CD4-positive, alpha-beta T cell treated with Interleukin-10 for 1 hour (primary cell): Measurements from ENCODE around the gene MED15.
"Not testable (repeated sequence)": the region's sequence is repeated elsewhere in the genome, so short reads cannot be mapped to it uniquely, and the experiment has no call there.

Experiments
- DNase-seq: peaks from one replicate; pipeline ENCODE4 v3.0.0-alpha.2; 2020

MED15 gene

DNA sequence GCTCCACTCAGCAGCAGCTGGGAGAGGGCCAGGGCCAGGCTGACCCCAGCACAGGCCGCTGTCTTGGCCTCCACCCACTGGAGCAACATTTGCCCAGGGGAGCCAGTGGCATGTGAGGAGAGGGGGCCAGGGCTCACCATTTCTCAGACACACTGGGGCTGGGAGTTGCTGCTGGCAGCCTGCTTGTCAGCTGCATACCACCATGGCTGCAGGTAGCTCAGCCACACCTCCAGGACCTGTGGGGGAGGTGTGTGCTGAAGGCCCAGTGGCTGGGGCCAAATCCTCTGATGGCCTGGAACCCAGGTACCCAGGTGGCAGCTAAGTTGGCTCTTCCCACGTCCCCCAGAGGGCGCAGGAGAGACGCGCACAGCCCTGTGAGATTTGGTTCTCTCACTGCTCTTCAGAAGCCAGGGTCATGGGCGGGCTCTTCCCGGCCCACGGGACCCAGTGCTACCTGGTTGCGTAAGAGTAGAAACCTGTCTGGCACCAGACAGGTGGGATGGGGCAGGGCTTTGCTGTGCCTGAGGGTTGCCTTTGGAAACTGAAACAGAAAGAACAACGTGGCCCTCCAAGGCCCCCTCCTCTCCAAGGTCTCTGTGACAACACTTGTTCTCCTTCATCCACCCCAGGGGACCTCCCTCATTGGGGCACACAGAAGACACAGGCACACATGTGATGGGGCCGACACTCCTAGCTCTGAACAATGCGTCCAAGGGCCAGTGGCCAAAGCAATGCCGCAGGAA is 98.8 kb downstream of the MED15 start:
- peak; percentile 74 for DNase-seq

DNA sequence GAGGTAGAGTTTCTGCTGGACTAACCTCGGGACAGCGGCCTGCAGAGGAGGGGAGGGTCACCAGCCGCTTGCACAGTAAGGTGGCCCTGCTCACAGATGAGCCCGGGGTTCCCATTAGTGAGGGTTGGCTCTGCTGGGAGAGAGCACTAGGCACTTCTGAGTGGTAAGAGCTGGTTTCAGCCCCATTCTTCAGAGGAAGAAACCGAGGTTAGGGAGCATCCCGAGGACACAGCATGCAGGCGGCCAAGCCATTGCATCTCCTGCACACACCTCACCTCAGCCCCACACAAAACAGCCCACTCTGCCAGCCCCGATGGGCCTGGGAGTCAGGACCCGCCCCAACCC is 99.3 kb downstream of the MED15 start:
- DNase-seq = no peak

DNA sequence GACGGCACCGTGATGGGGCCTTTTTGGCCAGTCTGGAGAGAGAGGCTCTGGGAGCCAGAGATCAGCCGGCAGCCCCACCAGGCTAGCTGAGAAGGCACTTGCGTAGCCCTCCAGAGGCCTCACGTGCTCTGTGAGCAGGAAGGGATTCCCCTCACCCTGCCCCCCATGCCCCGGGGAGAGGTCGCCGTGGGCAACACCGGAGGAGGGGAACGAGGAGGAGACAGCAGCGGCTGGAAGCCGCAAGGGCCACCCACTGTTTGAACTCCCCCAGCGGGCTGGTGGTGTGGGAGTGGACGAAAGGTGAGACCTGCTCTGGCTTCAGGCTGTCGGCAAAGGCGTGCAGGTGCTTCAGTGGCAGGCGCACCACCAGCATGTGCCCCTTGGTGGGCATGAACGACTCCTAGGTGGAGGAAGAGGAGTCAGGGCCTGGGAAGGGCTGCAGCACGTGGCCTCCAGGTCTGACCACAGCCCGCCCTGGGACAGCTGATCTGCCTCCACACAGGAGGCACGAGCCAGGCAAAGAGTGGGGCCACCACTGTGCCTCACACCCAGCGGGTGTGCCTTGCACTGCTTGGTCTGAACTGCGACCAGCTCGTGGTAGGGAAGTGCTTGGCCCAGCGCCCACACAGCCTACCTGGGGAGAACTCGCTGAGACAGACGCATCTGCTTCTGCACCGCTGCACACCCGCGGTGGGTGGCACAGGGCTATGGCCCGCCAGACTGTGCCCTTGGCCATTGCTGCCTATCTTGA is 99.9 kb downstream of the MED15 start:
- DNase-seq = no peak

DNA sequence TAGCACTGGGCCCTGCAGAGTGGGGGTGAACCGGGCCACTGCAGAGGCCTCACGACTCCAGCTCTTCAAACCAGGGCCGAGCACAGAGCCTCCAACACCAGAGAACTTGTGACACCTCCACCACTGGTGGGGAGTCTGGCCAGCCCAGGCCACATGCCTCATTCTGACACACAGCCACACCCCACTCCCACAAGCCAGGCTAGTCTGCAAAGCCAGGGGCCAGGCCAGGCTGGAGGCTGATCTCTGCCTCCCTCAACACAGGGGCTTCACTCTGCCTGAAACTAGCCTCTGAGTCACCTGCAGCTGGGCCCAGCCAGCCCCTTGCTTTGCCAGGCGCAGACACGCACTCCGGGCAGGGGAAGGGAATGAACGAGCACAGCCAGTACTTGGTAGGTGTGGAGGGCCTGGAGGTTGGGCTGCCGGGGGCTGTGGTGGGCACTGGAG is 102.9 kb downstream of the MED15 start:
- DNase-seq = no peak

DNA sequence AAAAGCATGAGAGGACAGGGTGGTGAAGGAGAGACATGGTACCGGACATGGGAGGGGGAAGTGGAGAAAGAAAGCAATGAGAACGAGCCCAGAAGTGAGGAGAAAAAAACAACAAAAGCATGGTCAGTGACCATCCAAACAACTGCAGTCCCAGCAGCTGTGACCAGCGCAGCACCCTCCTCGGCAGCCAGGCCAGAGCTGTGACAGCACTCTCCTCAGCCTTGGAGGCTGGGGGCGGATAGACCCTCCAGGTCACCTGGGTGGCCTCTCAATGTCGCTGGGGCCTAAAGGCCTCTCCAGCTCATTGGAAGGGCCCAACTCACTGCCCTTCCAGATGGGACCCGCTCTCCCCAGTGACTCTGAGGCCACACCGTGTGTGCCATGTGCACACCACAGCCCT is 103.3 kb downstream of the MED15 start:
- no peak for DNase-seq

DNA sequence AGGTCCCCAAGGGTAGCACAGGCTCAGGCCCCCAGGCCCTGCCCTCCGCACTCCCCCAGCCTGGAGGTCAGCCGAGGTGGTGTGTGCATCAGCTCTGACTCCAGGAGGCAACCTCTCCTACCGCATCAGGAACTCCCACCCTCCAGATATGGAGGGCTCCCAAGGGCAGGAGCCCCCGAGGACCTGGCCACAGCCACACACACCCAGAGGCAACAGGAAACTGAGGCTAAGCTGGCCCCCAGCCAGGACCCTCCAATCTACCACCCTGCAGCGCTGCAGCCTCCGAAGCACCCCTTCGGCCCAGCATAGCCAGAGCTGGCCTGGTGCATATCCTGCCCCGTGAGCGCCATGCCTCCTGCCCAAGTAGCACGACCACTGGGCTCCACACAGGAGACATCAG is 104.0 kb downstream of the MED15 start:
- DNase-seq = no peak

DNA sequence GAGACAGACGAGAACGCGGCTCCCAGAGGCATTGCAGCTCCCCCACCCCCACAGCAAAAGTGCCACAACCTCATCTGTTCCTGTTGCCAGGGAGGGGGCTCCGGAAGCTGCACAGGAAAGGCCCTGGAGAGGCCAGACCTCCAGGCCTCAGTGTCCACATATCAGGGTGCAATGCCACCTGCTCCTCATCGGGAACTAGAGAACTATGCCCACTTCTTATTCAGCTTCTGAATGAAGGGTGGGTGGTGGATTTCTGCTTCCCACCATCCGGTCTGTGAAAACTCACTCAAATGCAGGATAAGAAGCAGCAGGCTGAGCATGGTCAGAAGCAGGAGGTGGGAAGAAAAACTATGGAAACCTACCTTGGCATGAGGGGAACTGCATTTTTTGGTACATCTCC is 105.9 kb downstream of the MED15 start:
- DNase-seq = no peak

DNA sequence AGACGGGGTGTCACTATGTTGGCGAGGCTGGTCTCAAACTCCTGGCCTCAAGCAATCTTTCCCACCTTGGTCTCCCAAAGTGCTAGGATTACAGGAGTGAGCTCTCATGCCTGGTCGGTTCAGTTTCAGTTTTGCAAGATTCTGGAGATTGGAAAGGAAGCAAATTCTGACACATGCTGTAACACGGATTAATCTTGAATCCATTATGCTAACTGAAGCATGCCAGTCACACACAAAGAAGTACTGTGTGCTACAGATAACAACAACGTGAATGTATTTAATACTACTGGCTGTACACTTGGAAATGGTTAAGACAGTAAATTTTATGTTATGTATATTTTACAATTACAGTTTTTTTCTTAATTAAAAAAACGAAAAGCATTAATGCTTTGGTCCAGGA is 107.6 kb downstream of the MED15 start:
- DNase-seq = no peak

DNA sequence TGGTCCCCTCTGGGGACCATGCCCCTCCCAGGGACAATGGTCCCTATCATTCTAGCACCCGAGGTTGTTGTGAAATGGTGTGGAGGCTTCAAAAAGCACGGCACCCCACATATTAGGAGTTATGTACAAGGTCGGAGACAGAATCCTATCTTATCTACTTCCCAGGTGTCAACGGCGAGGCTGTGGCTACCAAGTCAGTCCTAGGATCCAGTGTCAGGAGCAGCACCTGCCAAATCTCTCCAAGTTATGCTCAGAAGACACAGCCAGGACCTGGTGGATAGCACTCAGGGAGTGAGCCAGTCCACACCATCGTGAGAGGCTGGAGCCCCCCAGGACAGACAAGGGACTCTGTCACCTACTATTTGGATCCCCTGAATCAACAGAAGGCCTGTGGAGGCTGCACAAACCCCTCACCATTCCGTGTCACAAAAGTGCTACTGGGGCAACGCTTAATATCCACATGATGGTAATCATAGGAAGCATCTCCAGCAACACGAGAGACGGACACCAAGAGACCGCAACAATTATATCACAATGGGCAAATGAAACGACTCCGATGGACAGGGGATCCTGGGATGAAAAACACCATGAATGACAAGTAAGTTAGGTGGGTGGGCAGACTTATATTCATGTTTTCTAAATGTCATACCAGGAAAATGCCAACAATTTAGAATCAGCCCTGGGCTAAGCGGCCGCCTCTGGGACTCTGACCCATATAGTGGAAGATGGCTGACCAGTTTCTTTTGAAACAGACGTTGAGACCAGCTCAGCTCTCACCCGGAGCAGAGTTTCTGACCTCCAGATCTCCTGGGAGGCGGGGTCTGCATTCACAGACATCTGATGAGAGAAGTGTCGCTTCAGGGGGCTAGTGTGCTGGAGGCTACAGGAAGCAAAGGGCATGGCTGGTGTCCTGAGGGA is 108.4 kb downstream of the MED15 start:
- no peak for DNase-seq

DNA sequence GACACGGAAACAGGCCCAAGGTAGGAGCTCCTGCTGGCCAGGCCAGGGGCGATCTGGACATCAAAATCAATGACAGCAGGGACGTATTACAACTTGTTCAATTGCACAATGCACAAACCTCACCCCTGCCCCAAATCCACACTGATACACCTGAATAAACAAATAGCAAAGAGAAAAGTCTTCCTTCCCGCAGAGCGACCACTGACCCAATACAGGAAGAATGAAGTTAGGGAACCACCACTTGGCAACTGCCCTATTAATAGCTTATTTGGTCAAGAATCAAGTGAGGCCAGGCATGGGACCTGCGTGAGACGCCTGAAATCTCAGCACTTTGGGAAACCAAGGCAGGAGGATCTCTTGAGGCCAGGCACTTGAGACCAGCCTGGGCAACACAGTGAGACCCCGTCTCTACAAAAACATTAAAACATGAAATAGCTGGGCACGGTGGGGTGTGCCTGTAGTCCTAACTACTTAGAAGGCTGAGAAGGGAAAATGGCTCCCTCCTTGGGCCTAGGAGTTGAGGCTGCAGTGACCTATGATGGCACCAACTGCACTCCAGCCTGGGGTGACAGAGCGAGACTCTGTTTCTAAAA is 109.1 kb downstream of the MED15 start:
- no peak for DNase-seq

DNA sequence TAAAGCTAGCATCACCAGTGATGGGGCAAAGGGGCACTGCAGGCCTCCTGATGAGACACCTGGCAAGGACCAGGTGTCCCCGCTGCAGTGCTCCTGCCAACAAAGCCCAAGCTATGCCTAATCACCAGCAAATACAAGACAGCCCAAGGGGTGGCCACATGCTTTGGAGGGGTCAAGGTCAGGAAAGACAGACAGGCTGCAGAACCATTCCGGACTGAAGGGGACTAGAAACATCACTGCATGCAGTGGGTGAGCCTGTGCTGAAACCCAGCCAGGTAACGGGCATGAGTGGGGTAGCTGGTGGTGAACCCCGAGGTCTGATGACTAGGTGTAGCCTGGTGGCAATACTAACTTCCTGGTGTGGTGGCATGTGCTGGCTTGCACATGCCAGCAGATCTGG is 111.1 kb downstream of the MED15 start:
- DNase-seq = no peak

DNA sequence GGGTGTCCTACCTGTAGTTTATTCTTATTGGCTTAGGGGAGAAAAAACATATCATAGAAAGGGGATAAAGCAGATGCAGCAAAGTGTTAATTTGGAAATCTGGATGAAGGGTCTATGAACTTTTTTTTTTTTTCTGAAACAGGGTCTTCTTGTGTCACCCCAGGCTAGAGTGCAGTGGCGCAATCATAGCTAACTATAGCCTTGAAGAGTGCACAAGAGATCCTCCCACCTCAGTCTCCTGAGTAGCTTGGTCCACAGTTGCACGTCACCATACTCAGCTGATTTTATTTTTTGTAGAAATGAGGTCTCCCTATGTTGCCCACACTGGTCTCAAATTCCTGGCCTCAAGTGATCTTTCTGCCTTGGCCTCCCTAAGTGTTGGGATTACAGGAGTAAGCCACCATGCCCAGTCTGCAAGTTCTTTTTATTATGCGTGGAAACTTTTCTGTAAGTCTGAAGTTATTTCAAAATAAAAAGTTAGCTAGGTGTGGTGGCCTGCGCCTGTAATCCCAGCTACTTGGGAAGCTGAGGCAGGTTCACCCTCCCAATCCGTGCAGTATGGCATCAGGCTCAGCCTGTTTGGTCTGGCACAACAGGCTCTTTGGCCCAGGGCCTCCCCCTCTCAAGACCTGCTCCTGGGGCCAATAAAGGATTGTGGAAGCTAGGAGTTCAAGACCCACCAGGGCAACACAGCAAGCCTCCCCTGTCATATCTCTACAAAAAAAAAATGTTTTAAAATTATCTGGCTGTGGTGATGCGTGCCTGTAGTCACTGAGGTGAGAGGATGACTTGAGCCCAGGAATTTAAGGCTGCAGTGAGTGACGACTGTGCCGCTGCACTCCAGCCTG is 111.9 kb downstream of the MED15 start:
- DNase-seq = no peak

DNA sequence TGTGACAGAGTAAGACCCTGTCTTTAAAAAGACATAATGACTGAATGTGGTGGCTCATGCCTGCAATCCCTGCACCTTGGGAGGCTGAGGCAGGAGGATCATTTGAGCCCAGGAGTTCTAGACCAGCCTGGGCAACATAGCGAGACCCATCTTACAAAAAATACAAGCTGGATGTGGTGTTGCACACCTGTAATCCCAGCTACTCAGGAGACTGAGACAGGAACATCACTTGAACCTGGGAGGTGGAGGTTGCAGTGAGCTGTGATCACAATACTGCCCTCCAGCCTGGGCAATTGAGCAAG is 112.4 kb downstream of the MED15 start:
- DNase-seq = not testable (repeated sequence)

DNA sequence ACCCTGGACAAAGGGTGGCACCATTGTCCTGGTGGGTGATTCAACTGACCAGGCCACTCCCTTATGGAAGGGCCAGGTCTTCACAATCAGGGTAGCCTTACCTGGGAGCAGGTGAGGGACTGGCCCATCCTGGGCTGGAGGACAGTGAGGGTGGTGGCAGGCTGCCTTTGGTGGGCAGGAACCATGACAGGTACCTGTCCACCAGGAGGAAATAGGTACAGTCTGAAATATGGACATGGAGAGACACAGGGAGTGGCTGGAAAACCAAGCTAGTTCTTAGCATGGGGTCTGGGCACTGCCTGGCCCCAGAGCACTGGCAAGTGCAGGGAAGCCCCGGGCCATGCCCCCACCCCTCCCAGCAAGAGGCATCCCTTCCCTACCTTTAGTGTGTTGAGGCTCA is 113.8 kb downstream of the MED15 start:
- DNase-seq = no peak

DNA sequence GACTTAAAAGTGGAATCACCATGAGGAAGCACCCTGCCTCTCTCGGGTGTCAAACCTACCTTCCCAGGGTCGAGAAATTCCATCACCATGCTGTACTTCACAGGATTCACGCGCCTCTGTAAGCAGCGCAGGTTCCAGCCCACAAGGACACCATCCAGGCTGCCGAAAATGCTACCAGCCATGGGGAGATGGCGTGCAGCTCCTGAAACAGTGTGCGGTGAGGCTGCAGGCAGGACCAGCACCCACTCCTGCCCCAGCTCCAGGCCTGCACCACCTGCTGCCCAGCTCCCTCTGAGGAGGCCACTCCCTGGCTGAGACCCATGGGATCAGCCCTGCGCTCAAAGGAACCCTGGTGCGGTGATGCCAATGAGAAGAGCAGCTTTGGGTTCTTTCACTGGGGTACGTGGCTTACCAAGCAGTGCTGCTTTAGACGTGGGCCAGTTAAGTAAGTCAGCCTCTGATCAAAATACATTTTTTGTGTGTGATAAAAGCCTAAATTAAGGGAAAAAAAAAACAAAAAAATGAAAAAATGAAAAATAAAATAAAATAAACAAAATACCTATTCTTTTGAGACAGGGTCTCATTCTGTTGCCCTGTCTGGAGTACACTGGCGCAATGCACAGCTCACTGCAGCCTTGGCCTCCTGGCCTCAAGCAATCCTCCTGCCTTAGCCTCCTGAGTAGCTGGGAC is 115.4 kb downstream of the MED15 start:
- DNase-seq = no peak

DNA sequence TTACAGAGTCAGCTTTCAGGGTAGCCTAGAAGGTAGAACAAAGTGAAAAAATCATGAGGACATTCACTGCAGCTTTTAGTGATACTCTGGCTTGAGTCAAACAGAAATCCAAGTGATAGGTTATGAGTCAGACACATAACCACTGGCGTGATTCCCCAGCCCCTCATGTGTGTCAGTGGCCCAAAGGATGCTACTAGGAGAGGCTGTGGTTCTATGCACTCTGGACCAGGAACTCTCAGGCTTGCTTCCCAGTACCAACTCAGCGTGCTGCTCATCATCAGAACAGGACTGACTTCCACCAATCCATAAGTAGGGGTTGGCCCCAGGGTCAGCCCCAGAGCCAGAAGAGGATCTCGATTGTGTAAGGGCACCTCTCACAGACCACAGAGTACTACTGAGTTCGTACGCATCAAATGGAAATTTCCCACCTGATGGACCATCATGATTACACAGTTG is 116.8 kb downstream of the MED15 start:
- no peak for DNase-seq

DNA sequence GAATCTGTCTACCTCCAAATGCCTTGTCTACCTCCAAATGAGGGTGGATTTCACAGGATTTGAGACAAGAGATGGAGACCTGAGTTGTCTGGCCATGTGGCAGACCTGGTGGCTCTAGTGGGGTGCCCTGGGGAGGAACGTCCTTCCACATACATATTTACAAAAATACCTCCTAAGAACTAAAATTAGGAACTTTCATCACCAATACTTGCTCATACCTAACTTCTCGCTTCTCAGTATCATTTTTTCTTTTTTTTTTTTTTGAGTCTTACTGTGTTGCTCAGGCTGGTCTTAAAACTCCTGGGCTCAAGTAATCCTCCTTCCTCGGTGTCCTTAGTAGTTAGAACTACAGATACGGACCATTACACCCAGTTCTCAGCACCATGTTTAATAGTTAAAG is 117.9 kb downstream of the MED15 start:
- DNase-seq = no peak

DNA sequence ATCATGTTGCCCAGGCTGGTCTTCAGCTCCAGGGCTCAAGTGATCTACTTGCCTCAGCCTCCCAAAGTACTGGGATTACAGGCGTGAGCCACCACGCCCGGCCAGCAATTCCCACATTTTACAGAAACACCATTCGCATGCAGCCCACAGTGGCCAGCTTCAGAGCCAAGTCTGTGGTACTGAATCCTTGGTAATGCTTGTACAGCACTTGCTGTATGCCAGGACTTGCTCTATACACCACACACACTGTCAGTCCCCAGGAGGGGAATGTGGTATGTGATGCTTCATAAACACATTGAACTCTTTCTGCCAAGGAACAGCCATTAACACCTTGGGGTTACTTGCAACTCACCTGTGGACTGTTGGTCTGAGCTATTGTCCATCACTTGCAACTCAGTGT is 119.4 kb downstream of the MED15 start:
- DNase-seq = no peak

DNA sequence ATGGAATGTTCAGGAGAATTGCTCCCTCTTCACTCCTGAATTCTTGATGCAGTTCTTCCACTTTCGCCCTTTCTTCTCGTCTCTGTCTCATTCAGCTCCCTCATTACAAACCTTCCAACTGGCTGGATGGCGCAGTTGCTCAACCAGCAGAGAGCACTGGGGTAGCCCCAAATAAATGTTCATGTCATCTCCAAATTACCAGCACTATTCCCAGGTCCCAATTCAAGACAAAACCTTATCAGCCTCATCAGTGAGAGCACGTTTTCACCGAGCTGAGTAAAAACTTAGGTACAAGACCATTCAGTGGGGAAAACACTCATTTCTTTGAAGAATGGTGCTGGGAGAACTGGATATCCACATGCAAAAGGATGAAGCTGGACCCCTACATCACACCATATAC is 120.0 kb downstream of the MED15 start:
- DNase-seq = no peak

DNA sequence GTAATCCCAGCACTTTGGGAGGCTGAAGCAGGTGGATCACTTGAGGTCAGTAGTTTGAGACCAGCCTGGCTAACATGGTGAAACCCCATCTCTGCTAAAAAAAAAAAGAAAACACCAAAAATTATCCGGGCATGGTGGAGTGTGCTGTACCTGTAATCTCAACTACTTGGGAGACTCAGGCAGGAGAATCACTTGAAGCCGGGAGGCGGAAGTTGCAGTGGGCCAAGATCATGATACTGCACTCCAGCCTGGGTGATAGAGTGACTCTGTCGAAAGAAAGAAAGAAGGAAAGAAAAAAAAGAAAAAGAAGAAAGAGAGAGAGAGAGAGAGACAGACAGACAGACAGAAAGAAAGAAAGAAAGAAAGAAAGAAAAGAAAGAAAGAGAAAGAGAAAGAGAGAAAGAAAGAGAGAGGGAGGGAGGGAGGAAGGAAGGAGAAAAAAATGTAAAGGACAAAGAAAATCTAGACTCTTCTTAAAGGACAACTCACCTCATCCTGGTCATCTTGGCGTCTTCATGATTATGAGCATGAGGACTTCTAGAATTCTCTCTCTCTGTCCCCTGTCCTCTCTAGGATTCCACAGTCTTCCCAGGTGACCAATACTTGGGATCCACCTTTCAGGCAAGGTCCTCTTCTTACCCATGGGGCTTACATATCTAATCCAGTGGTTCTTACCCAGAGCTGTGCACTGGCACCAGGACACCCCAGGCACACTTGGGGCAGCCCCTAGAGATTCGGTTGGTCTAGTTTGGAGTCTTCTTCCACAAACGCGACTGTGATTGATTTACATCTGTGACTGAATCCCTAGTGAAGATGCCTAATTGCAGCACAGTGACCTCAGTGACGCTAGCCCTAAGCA is 120.9 kb downstream of the MED15 start:
- DNase-seq = no peak

DNA sequence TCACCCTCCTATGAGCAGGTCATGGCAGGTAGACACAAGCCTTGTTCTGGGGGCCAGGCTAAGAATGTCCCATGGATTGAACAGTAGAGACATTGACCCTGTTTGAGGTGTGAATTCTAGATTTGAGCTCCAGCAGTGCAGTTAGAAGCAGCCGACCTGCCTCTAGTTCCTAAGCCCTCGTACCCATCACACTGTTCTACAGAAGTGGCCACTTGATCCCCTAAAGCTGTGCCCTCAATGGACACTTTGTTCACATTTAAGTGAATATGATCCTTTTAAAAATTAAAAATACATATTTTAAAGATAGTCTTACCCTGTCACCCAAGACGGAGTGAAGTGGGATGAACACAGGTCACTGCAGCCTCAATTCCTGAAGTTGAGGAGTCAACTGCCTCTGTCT is 122.0 kb downstream of the MED15 start:
- no peak for DNase-seq
